ENCODE data around the gene CLCN3. TPM values are rescaled to one million over a fixed set of nuclear protein-coding genes. Genes with fewer than 3 reads are reported as not detected.
"Not testable (repeated sequence)": the region's sequence is repeated elsewhere in the genome, so short reads cannot be mapped to it uniquely, and the experiment has no call there.

Gene CLCN3
- total RNA-seq, 2 experiments from 2014 or later, result 21.5 to 22.8 TPM

DNA sequence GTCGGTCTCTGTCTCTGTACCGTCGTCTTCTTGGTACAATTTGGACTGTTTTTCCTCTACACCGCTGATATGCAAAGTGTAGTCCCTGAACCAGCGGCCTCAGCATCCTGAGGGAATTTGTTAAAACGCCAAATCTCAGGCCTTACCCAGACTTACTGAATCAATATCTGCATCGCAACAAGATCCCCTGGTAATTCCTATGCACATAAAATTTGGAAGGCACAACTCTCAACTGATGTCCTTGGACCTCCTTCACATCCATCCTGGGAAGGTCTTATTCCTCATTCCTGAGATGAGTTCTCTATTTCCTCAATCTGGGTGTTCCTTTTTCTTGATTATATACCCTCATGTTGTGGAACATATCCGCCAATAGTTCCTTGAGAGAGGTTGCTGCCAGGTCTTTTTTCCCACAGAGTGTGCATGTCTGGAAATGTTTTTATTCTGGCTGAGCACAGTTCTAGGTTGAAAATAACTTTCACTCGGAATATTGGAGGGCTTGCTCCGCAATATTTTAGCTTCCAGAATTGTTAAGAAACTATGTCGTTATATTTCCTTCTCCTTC, 138.1 kb downstream of the CLCN3 start:
- CTCF ChIA-PET, result no interaction called here
- Mint-ChIP-seq H3K9me3 (ENCODE audit: low read depth) (no peaks in the 10 kb centered on the region), H3K36me3 (peaks cover 5% of the 10 kb centered on the region), H3K4me1 (peaks cover 27% of the 10 kb centered on the region), H3K4me3 (peak overlapping the region; percentile 91), H3K27ac (no peak overlapping the region), H3K27me3 (peaks cover 21% of the 10 kb centered on the region)
- ATAC-seq (no peak), DNase-seq (no peak)

DNA sequence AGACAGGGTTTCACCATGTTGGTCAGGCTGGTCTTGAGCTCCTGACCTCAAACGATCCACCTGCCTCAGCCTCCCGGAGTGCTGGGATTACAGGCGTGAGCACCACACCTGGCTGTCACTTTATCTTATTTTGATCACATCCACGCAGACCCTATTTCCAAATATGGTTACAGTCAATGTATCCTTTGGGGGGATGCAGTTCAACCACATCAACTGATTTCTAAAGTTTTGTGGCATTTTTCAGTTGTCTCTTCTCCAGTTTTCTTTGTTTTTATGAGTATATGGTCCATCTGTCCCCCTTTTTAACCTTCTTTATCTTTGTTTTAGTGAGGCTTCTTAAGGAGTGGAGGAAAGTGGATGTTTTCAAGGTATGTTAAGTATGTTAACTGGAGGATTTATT, 141.5 kb downstream of the CLCN3 start:
- H3K4me3 Mint-ChIP-seq, result no peak overlapping the region
- DNase-seq (no peak), ATAC-seq (no peak)
- CTCF ChIA-PET, result no interaction called here
- no peaks in the 10 kb centered on the region for H3K9me3 Mint-ChIP-seq (ENCODE audit: low read depth)
- peaks cover 12% of the 10 kb centered on the region for H3K4me1 Mint-ChIP-seq
- H3K36me3 Mint-ChIP-seq, result no peaks in the 10 kb centered on the region
- no peak overlapping the region for H3K27ac Mint-ChIP-seq
- H3K27me3 Mint-ChIP-seq, result peaks cover 23% of the 10 kb centered on the region

DNA sequence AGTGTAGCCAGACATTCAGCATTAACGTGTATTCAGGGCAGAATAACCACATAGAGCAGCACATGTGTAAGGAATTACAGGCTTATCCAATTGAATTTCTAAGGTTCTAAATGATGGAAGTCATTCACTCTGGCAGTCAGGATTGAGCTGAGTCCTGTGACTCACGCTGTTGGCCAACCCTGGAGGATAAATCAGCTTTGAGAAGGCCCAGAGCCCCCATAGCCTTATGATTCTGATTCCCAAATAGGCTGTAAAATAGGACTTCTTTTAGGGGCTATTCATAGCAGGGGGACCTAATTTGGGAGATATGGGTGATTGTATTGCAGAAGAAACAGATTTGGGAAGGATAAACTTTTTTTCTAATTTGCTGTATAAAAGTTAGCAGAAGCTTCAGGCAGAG, 145.5 kb downstream of the CLCN3 start:
- H3K9me3 Mint-ChIP-seq (ENCODE audit: low read depth), result no peaks in the 10 kb centered on the region
- ATAC-seq, result no peak
- H3K4me3 Mint-ChIP-seq, result no peak overlapping the region
- peaks cover 32% of the 10 kb centered on the region for H3K27me3 Mint-ChIP-seq
- H3K36me3 Mint-ChIP-seq, result no peaks in the 10 kb centered on the region
- DNase-seq, result no peak
- H3K27ac Mint-ChIP-seq, result no peak overlapping the region
- H3K4me1 Mint-ChIP-seq, result peaks cover 7% of the 10 kb centered on the region
- CTCF ChIA-PET, result interaction anchor here (1.0 to 1.8 kb wide), 2 partner anchors 10 to 44 kb away, joined by 3 to 5 read pairs; no protein-coding TSS in a partner anchor

DNA sequence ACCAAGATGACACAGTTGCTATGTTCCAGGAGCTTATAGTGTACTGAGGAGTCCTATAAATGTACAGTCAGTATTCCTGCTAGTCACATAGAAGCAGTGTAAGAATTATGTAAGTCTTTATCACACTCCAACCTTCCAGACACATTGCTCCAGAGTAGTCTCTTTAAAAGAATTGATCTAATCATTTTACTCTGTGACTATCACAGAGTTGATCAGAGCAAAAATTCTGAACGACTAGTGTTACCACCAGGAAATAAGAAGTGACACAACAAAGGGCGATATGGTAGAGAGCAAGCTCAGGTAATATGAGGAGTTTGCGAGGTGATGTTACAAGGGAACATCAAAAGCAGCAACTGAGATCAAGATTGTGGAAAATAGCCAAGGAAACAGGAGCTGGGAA, 146.4 kb downstream of the CLCN3 start:
- CTCF ChIA-PET, result interaction anchor here (1.0 to 1.8 kb wide), 2 partner anchors 9 to 43 kb away, joined by 3 to 5 read pairs; no protein-coding TSS in a partner anchor
- Mint-ChIP-seq H3K4me3 (no peak overlapping the region), H3K36me3 (no peaks in the 10 kb centered on the region), H3K27me3 (peaks cover 33% of the 10 kb centered on the region), H3K4me1 (peaks cover 8% of the 10 kb centered on the region), H3K9me3 (ENCODE audit: low read depth) (no peaks in the 10 kb centered on the region), H3K27ac (no peak overlapping the region)
- DNase-seq (no peak), ATAC-seq (no peak)

DNA sequence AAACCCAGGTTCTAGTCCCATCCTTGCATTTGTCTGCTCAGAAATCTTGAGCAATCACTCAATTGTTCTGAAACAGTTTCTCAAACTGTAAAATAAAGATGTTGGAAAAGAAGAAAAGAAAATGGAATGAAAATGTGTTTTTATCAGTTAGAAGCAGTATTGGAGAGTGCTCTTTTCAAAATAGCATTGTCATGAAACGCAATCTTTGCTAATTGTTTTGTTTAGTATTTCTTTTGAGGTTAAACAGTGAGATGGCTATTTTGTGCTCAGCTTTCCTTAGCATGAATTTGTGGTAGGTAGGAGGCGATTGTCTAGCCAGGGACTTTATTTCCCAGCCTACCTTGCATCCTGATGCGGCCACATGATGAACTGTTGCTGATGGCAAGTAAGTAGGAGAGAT, 148.0 kb downstream of the CLCN3 start:
- Mint-ChIP-seq H3K9me3 (ENCODE audit: low read depth) (no peaks in the 10 kb centered on the region), H3K4me3 (no peak overlapping the region), H3K4me1 (peaks cover 5% of the 10 kb centered on the region), H3K27ac (no peak overlapping the region), H3K36me3 (no peaks in the 10 kb centered on the region), H3K27me3 (peaks cover 26% of the 10 kb centered on the region)
- no peak for DNase-seq
- CTCF ChIA-PET, result interaction anchor here (1.1 kb wide), 1 partner anchor 78 kb away, joined by 3 read pairs; no protein-coding TSS in a partner anchor
- no peak for ATAC-seq

DNA sequence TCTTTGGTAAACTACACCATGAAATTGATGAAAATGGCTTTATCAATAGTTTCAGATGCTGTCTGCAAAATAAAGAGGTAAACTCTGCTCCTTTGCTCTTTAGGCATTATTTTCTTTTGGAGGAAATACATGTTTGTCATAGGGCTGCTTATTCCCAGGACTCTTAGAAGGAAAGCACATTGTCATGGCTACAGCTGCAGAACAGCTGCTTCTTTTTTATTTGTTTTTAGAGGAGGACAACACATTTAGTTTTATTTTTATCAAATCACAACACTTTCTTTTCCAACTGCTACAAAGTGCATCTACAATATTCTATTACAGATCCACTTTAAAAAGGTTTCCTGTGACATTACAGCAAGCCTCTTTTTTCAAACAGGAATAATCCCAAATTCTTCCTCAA, 150.0 kb downstream of the CLCN3 start:
- Mint-ChIP-seq H3K4me3 (no peak overlapping the region), H3K27me3 (peaks cover 36% of the 10 kb centered on the region), H3K4me1 (peaks cover 8% of the 10 kb centered on the region), H3K36me3 (no peaks in the 10 kb centered on the region), H3K9me3 (ENCODE audit: low read depth) (no peaks in the 10 kb centered on the region), H3K27ac (no peak overlapping the region)
- CTCF ChIA-PET, result no interaction called here
- DNase-seq (no peak), ATAC-seq (no peak)

DNA sequence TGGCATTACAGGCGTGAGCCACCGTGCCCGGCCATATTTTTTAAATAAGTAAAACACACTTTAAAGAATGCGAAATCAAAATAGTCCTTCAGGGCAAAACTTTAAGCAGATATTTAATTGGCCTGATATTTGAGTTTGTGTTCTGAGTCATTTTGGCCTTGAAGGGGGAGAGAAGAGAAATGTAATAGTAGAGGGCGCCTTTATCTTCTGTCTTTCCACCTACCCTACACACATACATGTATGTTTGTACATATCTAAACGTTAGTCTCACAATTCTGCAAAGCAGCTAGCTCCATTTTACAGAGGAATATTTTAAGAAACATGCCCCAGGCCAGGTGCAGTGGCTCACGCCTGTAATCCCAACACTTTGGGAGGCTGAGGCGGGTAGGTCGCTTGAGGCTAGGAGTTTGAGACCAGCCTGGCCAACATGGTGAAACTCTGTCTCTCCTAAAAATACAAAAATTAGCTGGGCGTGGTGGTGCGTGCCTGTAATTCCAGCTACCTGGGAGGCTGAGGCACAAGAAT, 151.2 kb downstream of the CLCN3 start:
- H3K4me3 Mint-ChIP-seq; H3K4me1 Mint-ChIP-seq; H3K9me3 Mint-ChIP-seq (ENCODE audit: low read depth); CTCF ChIA-PET; H3K27ac Mint-ChIP-seq; DNase-seq; H3K36me3 Mint-ChIP-seq; ATAC-seq: not testable (repeated sequence)
- H3K27me3 Mint-ChIP-seq, result peaks cover 46% of the 10 kb centered on the region

Other genes starting within 250 kb of the CLCN3 start
- gene NEK1, start 8.0 kb upstream of the CLCN3 start, total RNA-seq, result 10 to 100 TPM; 12.9 to 21.6 TPM
- 10 to 100 TPM; 14.1 to 18.3 TPM for gene HPF1, start 137.4 kb downstream of the CLCN3 start, total RNA-seq